Liver (tissue), 3 donors: ENCODE data around the gene DNTT.

Source experiments
- CTCF ChIP-seq: fragments of 150-350 bp; IDR thresholded peaks from 2 replicates; pipeline ENCODE4 v1.5.1; 2017; ENCODE audit warnings: improper control_type of control experiment, low read depth, low read length; ENCODE audit not compliant: missing input control
- FOXA1 ChIP-seq: IDR thresholded peaks from 2 replicates; pipeline ENCODE4 v1.6.1; 2016; ENCODE audit warnings: antibody characterized with exemption
- FOXA2 ChIP-seq: IDR thresholded peaks from 2 replicates; pipeline ENCODE4 v1.6.1; 2016; ENCODE audit warnings: antibody characterized with exemption
- GABPA ChIP-seq, 2 donors: IDR thresholded peaks in 1 of 2; conservative IDR thresholded peaks in 1 of 2; 2 replicates each; pipeline ENCODE4 v1.6.1; 2016; ENCODE audit warnings: antibody characterized with exemption in 2 of 2, mild to moderate bottlenecking in 1 of 2, moderate library complexity in 1 of 2
- JUND ChIP-seq, 2 donors: IDR thresholded peaks; 2 replicates each; pipeline ENCODE4 v1.6.1; 2016; ENCODE audit warnings: antibody characterized with exemption in 2 of 2
- NR2F2 ChIP-seq: IDR thresholded peaks from 2 replicates; pipeline ENCODE4 v1.6.1; 2016; ENCODE audit warnings: antibody characterized with exemption
- RAD21 ChIP-seq, 2 donors: IDR thresholded peaks; 2 replicates each; pipeline ENCODE4 v1.6.1; 2016; ENCODE audit warnings: antibody characterized with exemption in 2 of 2, mild to moderate bottlenecking in 2 of 2
- REST ChIP-seq: IDR thresholded peaks from 2 replicates; pipeline ENCODE4 v1.6.1; 2016; ENCODE audit warnings: antibody characterized with exemption, mild to moderate bottlenecking
- RXRA ChIP-seq, 2 donors: IDR thresholded peaks; 2 replicates each; pipeline ENCODE4 v1.6.1; 2017 to 2018; ENCODE audit warnings: antibody characterized with exemption in 2 of 2, mild to moderate bottlenecking in 1 of 2
- TAF1 ChIP-seq: conservative IDR thresholded peaks from 2 replicates; pipeline ENCODE4 v1.6.1; 2016; ENCODE audit warnings: antibody characterized with exemption, mild to moderate bottlenecking
- TF ChIP-seq, protein P1 (sequence below): IDR thresholded peaks from 2 replicates; pipeline ENCODE4 v1.6.1; 2016; ENCODE audit warnings: antibody characterized with exemption
- donor health status: healthy.
- donor health status: healthy.

GRCh38 chr10:96263176-96263575 is 41.1 kb upstream of the DNTT start:
- TF ChIP-seq RXRA (IDR thresholded peaks at IDR 0.05) (no peak), RAD21 (IDR thresholded peaks at IDR 0.05) (no peak), GABPA (IDR thresholded peaks at IDR 0.05 in 1 of 2, conservative IDR thresholded peaks at IDR 0.05 in 1 of 2) (no peak), CTCF (no peak), FOXA2 (no peak), TAF1 (no peak), NR2F2 (no peak), JUND (IDR thresholded peaks at IDR 0.05) (no peak), REST (no peak), FOXA1 (no peak)
- TF ChIP-seq, protein P1, sequence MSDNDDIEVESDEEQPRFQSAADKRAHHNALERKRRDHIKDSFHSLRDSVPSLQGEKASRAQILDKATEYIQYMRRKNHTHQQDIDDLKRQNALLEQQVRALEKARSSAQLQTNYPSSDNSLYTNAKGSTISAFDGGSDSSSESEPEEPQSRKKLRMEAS: no peak
